Fibroblast of mammary gland (primary cell): ENCODE measurements around the gene MILR1.
A peak's percentile ranks its signal among the peaks of the same experiment; 100 is the strongest.
"Not testable (repeated sequence)": the region's sequence is repeated elsewhere in the genome, so short reads cannot be mapped to it uniquely, and the experiment has no call there.

ENCODE experiments used
- DNase-seq: peaks from one replicate; pipeline ENCODE4 v3.0.0-alpha.2; 2010; ENCODE audit warnings: low read depth
- H3K4me3 ChIP-seq: 2 replicates; pipeline ENCODE4 v1.5.1; 2011; ENCODE audit warnings: low read depth, mild to moderate bottlenecking, low read length, moderate library complexity; ENCODE audit not compliant: control insufficient read depth
- CTCF ChIP-seq: conservative IDR thresholded peaks from 2 replicates; pipeline ENCODE4 v1.5.1; 2011; ENCODE audit warnings: low read depth, low read length, inconsistent platforms; ENCODE audit not compliant: control insufficient read depth, insufficient read depth

Gene MILR1

GRCh38 chr17:64418506-64419339, 30.2 kb upstream of the MILR1 start:
- no peak overlapping the region for H3K4me3 ChIP-seq
- TF ChIP-seq CTCF, result peak; percentile 63
- DNase-seq, result peak; percentile 88

GRCh38 chr17:64420143-64420670, 28.7 kb upstream of the MILR1 start:
- H3K4me3 ChIP-seq, result no peak overlapping the region
- TF ChIP-seq CTCF, result peak; percentile 77
- peak; percentile 90 for DNase-seq

GRCh38 chr17:64422121-64422520, 26.8 kb upstream of the MILR1 start:
- not testable (repeated sequence) for H3K4me3 ChIP-seq, DNase-seq

GRCh38 chr17:64423881-64424280, 25.0 kb upstream of the MILR1 start:
- no peak for TF ChIP-seq CTCF
- peak; percentile 61 for DNase-seq
- no peak overlapping the region for H3K4me3 ChIP-seq

- no peak for DNase-seq
- no peak for TF ChIP-seq CTCF
- no peak overlapping the region for H3K4me3 ChIP-seq
Observed at GRCh38 chr17:64424324-64424849, 24.5 kb upstream of the MILR1 start.

- H3K4me3 ChIP-seq, result no peak overlapping the region
- no peak for DNase-seq
- TF ChIP-seq CTCF, result no peak
Observed at GRCh38 chr17:64425191-64425590, 23.7 kb upstream of the MILR1 start.

- no peak overlapping the region for H3K4me3 ChIP-seq
- DNase-seq, result no peak
- TF ChIP-seq CTCF, result no peak
Observed at GRCh38 chr17:64426596-64426995, 22.3 kb upstream of the MILR1 start.
